Neural cell (in vitro differentiated cells): ENCODE data around the gene SETD4.

Source experiments
- EZH2 ChIP-seq: fragments of 200-600, 300-800 bp; shearing (Covaris generic), sonication (generic); IDR thresholded peaks from 2 replicates; pipeline ENCODE4 v1.6.1; 2014; ENCODE audit warnings: antibody characterized with exemption, low read length, borderline replicate concordance, mild to moderate bottlenecking; ENCODE audit not compliant: insufficient read depth, poor library complexity, severe bottlenecking
- MXI1 ChIP-seq: fragments of 450-650 bp; conservative IDR thresholded peaks from 2 replicates; pipeline ENCODE4 v1.6.1; 2014; ENCODE audit warnings: antibody characterized with exemption, mild to moderate bottlenecking; ENCODE audit not compliant: poor library complexity, severe bottlenecking
- REST ChIP-seq: IDR thresholded peaks from 2 replicates; pipeline ENCODE4 v1.6.1; 2012; ENCODE audit warnings: borderline replicate concordance
- TF ChIP-seq, protein P1 (sequence below): fragments of 450-650 bp; IDR thresholded peaks from 2 replicates; pipeline ENCODE4 v1.5.1; 2014; ENCODE audit warnings: antibody characterized with exemption, mild to moderate bottlenecking, moderate library complexity; ENCODE audit not compliant: poor library complexity, severe bottlenecking

DNA sequence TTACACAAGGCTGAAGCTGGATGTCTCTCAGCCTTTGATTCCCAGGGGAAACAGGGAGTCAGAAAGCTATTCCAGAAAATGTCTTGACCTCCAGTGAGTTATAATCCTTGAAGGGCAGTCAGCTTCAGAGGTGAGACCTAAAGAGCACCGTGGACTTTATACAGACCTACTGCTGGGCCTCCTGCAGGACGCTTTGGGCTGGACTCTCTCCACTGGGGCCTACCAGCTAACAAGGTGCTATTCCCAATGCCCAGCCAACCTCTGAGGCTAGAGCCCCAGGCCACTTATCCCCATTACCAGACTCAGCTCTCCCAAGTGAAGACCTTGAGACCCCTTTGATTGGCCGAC lies 6.6 kb downstream of the SETD4 start:
- TF ChIP-seq, protein P1, sequence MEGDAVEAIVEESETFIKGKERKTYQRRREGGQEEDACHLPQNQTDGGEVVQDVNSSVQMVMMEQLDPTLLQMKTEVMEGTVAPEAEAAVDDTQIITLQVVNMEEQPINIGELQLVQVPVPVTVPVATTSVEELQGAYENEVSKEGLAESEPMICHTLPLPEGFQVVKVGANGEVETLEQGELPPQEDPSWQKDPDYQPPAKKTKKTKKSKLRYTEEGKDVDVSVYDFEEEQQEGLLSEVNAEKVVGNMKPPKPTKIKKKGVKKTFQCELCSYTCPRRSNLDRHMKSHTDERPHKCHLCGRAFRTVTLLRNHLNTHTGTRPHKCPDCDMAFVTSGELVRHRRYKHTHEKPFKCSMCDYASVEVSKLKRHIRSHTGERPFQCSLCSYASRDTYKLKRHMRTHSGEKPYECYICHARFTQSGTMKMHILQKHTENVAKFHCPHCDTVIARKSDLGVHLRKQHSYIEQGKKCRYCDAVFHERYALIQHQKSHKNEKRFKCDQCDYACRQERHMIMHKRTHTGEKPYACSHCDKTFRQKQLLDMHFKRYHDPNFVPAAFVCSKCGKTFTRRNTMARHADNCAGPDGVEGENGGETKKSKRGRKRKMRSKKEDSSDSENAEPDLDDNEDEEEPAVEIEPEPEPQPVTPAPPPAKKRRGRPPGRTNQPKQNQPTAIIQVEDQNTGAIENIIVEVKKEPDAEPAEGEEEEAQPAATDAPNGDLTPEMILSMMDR: no peak
- TF ChIP-seq MXI1: no peak
- TF ChIP-seq REST: no peak
- TF ChIP-seq EZH2: no peak
